ENCODE data around the gene HAO1. TPM values are rescaled to one million over a fixed set of nuclear protein-coding genes. Genes with fewer than 3 reads are reported as not detected.

The HAO1 gene
- total RNA-seq, 2 experiments from 2014 or later, result not detected

GRCh38 chr20:7943891-7944290 is 3.6 kb upstream of the HAO1 start:
- no peak overlapping the region for H3K4me3 Mint-ChIP-seq
- no peaks in the 10 kb centered on the region for H3K36me3 Mint-ChIP-seq
- H3K27me3 Mint-ChIP-seq, result peaks cover 16% of the 10 kb centered on the region
- no peak overlapping the region for H3K27ac Mint-ChIP-seq
- H3K9me3 Mint-ChIP-seq, result peaks cover 9% of the 10 kb centered on the region
- H3K4me1 Mint-ChIP-seq, result no peaks in the 10 kb centered on the region
- DNase-seq, result no peak

GRCh38 chr20:7939663-7940062 is 595 bp downstream of the HAO1 start:
- no peaks in the 10 kb centered on the region for H3K36me3 Mint-ChIP-seq
- H3K4me1 Mint-ChIP-seq, result peaks cover 3% of the 10 kb centered on the region
- H3K27ac Mint-ChIP-seq, result no peak overlapping the region
- H3K4me3 Mint-ChIP-seq, result no peak overlapping the region
- DNase-seq, result no peak
- H3K9me3 Mint-ChIP-seq, result no peaks in the 10 kb centered on the region
- peaks cover 21% of the 10 kb centered on the region for H3K27me3 Mint-ChIP-seq

GRCh38 chr20:7938058-7938457 is 2.2 kb downstream of the HAO1 start:
- Mint-ChIP-seq H3K4me1 (peaks cover 3% of the 10 kb centered on the region), H3K27me3 (peaks cover 29% of the 10 kb centered on the region), H3K36me3 (no peaks in the 10 kb centered on the region), H3K27ac (no peak overlapping the region), H3K9me3 (no peaks in the 10 kb centered on the region), H3K4me3 (no peak overlapping the region)
- no peak for DNase-seq

GRCh38 chr20:7937328-7937727 is 2.9 kb downstream of the HAO1 start:
- H3K36me3 Mint-ChIP-seq, result no peaks in the 10 kb centered on the region
- no peak for DNase-seq
- no peak overlapping the region for H3K27ac Mint-ChIP-seq
- H3K4me3 Mint-ChIP-seq, result no peak overlapping the region
- H3K4me1 Mint-ChIP-seq, result peaks cover 3% of the 10 kb centered on the region
- H3K27me3 Mint-ChIP-seq, result peaks cover 29% of the 10 kb centered on the region
- no peaks in the 10 kb centered on the region for H3K9me3 Mint-ChIP-seq

GRCh38 chr20:7935027-7935551 is 5.2 kb downstream of the HAO1 start:
- DNase-seq, result no peak
- peaks cover 3% of the 10 kb centered on the region for H3K4me1 Mint-ChIP-seq
- H3K36me3 Mint-ChIP-seq, result no peaks in the 10 kb centered on the region
- no peak overlapping the region for H3K4me3 Mint-ChIP-seq
- no peak overlapping the region for H3K27ac Mint-ChIP-seq
- H3K9me3 Mint-ChIP-seq, result no peaks in the 10 kb centered on the region
- H3K27me3 Mint-ChIP-seq, result peaks cover 35% of the 10 kb centered on the region

GRCh38 chr20:7933346-7933745 is 6.9 kb downstream of the HAO1 start:
- H3K27ac Mint-ChIP-seq, result no peak overlapping the region
- H3K36me3 Mint-ChIP-seq, result no peaks in the 10 kb centered on the region
- no peaks in the 10 kb centered on the region for H3K9me3 Mint-ChIP-seq
- H3K4me1 Mint-ChIP-seq, result peaks cover 3% of the 10 kb centered on the region
- no peak for DNase-seq
- no peak overlapping the region for H3K4me3 Mint-ChIP-seq
- peaks cover 42% of the 10 kb centered on the region for H3K27me3 Mint-ChIP-seq

- Mint-ChIP-seq H3K9me3 (no peaks in the 10 kb centered on the region), H3K36me3 (no peaks in the 10 kb centered on the region), H3K27ac (no peak overlapping the region), H3K4me3 (no peak overlapping the region), H3K27me3 (peaks cover 35% of the 10 kb centered on the region), H3K4me1 (no peaks in the 10 kb centered on the region)
- DNase-seq, result no peak
Observed at GRCh38 chr20:7930343-7930742, 9.9 kb downstream of the HAO1 start.

- no peak overlapping the region for H3K4me3 Mint-ChIP-seq
- no peak overlapping the region for H3K27ac Mint-ChIP-seq
- peaks cover 19% of the 10 kb centered on the region for H3K27me3 Mint-ChIP-seq
- H3K4me1 Mint-ChIP-seq, result no peaks in the 10 kb centered on the region
- no peaks in the 10 kb centered on the region for H3K36me3 Mint-ChIP-seq
- no peak for DNase-seq
- no peaks in the 10 kb centered on the region for H3K9me3 Mint-ChIP-seq
Observed at GRCh38 chr20:7926767-7927166, 13.5 kb downstream of the HAO1 start.

GRCh38 chr20:7926323-7926722 is 13.9 kb downstream of the HAO1 start:
- no peaks in the 10 kb centered on the region for H3K4me1 Mint-ChIP-seq
- H3K36me3 Mint-ChIP-seq, result no peaks in the 10 kb centered on the region
- DNase-seq, result no peak
- no peak overlapping the region for H3K27ac Mint-ChIP-seq
- peaks cover 18% of the 10 kb centered on the region for H3K27me3 Mint-ChIP-seq
- no peaks in the 10 kb centered on the region for H3K9me3 Mint-ChIP-seq
- no peak overlapping the region for H3K4me3 Mint-ChIP-seq

GRCh38 chr20:7924692-7925091 is 15.6 kb downstream of the HAO1 start:
- no peak overlapping the region for H3K27ac Mint-ChIP-seq
- no peak for DNase-seq
- H3K4me1 Mint-ChIP-seq, result no peaks in the 10 kb centered on the region
- H3K36me3 Mint-ChIP-seq, result no peaks in the 10 kb centered on the region
- no peaks in the 10 kb centered on the region for H3K9me3 Mint-ChIP-seq
- peaks cover 6% of the 10 kb centered on the region for H3K27me3 Mint-ChIP-seq
- no peak overlapping the region for H3K4me3 Mint-ChIP-seq

- Mint-ChIP-seq H3K36me3 (no peaks in the 10 kb centered on the region), H3K27ac (no peak overlapping the region), H3K27me3 (peaks cover 11% of the 10 kb centered on the region), H3K4me1 (no peaks in the 10 kb centered on the region), H3K4me3 (no peak overlapping the region), H3K9me3 (no peaks in the 10 kb centered on the region)
- no peak for DNase-seq
Observed at GRCh38 chr20:7916648-7917047, 23.6 kb downstream of the HAO1 start.

- Mint-ChIP-seq H3K27ac (no peak overlapping the region), H3K4me1 (no peaks in the 10 kb centered on the region), H3K27me3 (peaks cover 5% of the 10 kb centered on the region), H3K9me3 (no peaks in the 10 kb centered on the region), H3K36me3 (no peaks in the 10 kb centered on the region), H3K4me3 (no peak overlapping the region)
- no peak for DNase-seq
Observed at GRCh38 chr20:7912551-7912950, 27.7 kb downstream of the HAO1 start.

GRCh38 chr20:7911586-7912330 is 28.5 kb downstream of the HAO1 start:
- DNase-seq, result no peak
- no peak overlapping the region for H3K27ac Mint-ChIP-seq
- peaks cover 5% of the 10 kb centered on the region for H3K27me3 Mint-ChIP-seq
- no peak overlapping the region for H3K4me3 Mint-ChIP-seq
- H3K36me3 Mint-ChIP-seq, result no peaks in the 10 kb centered on the region
- H3K4me1 Mint-ChIP-seq, result no peaks in the 10 kb centered on the region
- no peaks in the 10 kb centered on the region for H3K9me3 Mint-ChIP-seq

- no peaks in the 10 kb centered on the region for H3K9me3 Mint-ChIP-seq
- H3K36me3 Mint-ChIP-seq, result no peaks in the 10 kb centered on the region
- H3K27me3 Mint-ChIP-seq, result no peaks in the 10 kb centered on the region
- no peak for DNase-seq
- H3K4me1 Mint-ChIP-seq, result no peaks in the 10 kb centered on the region
- no peak overlapping the region for H3K4me3 Mint-ChIP-seq
- no peak overlapping the region for H3K27ac Mint-ChIP-seq
Observed at GRCh38 chr20:7908905-7909304, 31.4 kb downstream of the HAO1 start.

- Mint-ChIP-seq H3K9me3 (peaks cover 4% of the 10 kb centered on the region), H3K36me3 (no peaks in the 10 kb centered on the region), H3K27ac (no peak overlapping the region), H3K4me1 (no peaks in the 10 kb centered on the region), H3K27me3 (peaks cover 3% of the 10 kb centered on the region), H3K4me3 (no peak overlapping the region)
- DNase-seq, result no peak
Observed at GRCh38 chr20:7903429-7903828, 36.8 kb downstream of the HAO1 start.

GRCh38 chr20:7902879-7903278 is 37.4 kb downstream of the HAO1 start:
- peaks cover 4% of the 10 kb centered on the region for H3K9me3 Mint-ChIP-seq

More at GRCh38 chr20:7902879-7903278, 37.4 kb downstream of the HAO1 start:
- DNase-seq, result no peak
- H3K4me3 Mint-ChIP-seq, result no peak overlapping the region
- peaks cover 3% of the 10 kb centered on the region for H3K27me3 Mint-ChIP-seq
- no peaks in the 10 kb centered on the region for H3K4me1 Mint-ChIP-seq
- H3K27ac Mint-ChIP-seq, result no peak overlapping the region
- H3K36me3 Mint-ChIP-seq, result no peaks in the 10 kb centered on the region
